ENCODE results near the gene PNLIPRP3.

PNLIPRP3 gene

DNA sequence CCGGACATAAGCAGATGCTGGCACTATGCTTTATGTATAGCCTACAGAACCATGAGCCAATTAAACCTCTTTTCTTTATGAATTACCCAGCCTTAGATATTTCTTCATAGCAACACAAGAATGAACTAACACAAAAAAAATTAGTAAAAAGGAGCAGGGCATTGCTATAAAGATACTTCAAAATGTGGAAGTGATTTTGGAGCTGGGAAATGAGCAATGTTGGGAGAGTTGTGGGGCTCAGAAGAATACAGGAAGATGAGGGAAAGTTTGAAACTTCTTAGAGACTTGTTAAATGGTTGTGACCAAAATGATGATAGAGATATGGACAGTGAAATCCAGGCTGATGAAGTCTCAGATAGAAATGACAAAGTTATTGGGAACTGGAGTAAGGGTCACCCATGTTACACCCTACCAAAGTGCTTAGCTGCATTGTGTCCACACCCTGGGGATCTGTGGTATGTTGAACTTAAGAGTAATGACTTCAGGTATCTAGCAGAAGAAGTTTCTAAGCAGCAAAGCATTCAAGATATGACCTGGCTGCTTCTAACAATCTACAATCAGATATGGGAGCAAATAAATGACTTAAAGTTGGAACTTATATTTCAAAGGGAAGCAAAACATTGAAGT is 24.2 kb downstream of the PNLIPRP3 start:
- DNase-seq (ENCODE audit: low read depth in 2 of 2), result no peak

GRCh38 chr10:116452338-116452720 is 24.7 kb downstream of the PNLIPRP3 start:
- no peak for DNase-seq (ENCODE audit: low read depth in 2 of 2)

DNA sequence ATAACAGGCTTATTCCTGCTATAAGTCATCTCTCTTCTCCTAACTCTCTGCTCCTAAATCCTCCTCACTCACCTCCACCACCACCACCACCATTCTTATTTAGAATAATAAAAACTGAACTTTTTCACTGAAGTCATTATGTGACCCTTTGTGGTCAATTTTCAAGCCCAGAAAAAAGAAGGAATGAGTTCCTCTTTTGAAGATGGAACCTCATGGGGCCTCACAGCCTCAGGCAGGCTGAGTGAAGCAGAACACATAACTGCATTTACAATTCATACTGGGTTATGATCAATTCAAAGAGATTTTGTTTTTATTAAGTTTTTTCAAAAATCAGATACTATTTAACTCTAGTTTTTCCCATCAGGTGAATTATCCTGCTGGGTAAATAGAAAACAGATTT is 29.8 kb downstream of the PNLIPRP3 start:
- DNase-seq (ENCODE audit: low read depth in 2 of 2), result no peak

- DNase-seq (ENCODE audit: low read depth in 2 of 2), result no peak
These were observed 32.6 kb downstream of the PNLIPRP3 start for GRCh38 chr10:116460219-116460618.

- DNase-seq (ENCODE audit: low read depth in 2 of 2), result no peak
These were observed 34.0 kb downstream of the PNLIPRP3 start for GRCh38 chr10:116461680-116462079.

DNA sequence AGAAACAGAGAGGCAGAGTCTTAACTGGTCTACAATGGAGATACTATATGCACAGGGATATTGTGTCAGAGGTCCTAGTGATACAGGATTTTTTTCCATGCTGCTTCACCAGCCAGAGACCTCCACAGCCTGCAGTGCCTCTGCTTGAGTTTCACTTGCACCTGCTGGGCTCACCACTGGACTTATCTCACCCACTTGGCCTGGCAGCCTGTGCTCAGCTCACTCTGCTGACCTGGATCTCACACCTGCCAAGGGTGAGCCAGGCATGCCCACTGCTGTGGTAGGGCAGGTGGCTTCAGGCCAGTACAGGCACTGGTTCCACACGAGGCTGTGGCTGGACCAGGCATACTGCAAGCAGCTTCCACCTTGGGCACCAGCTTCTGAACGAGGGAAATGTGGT is 36.6 kb downstream of the PNLIPRP3 start:
- no peak for DNase-seq (ENCODE audit: low read depth in 2 of 2)

- DNase-seq (ENCODE audit: low read depth in 2 of 2), result no peak
These were observed 37.9 kb downstream of the PNLIPRP3 start for GRCh38 chr10:116465546-116465945.

DNA sequence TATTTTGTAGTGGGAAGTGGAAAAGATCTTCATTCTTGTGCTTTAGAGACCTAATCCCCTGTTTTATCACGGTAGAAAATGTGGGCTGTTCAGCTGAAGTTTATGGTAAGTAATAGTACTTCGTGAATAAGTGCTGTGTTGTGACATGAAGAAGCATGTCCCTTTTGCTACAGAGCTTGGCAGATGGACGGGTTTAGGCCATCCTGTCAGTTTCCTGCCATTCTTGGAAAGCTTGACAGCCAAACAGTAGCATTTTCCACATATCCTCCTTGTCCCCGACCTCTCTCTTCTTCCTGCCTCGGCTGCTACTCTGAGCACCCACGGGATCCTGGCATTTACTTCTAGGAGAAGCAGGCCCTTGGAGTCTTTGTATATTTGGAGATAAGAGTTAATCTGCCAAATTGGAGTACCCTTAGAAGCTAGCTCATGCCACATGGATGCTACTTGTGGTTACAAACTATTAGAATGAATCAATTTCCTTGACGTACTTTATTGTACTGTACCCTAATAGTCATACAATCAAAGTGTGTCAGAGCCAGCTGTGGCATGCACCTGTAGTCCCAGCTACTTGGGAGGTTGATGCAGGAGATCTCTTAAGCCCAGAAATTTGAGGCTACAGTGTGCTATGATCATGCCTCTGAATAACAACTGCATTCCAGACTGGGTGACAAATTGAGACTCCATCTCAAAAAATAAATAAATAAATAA is 39.2 kb downstream of the PNLIPRP3 start:
- no peak for DNase-seq (ENCODE audit: low read depth in 2 of 2)

DNA sequence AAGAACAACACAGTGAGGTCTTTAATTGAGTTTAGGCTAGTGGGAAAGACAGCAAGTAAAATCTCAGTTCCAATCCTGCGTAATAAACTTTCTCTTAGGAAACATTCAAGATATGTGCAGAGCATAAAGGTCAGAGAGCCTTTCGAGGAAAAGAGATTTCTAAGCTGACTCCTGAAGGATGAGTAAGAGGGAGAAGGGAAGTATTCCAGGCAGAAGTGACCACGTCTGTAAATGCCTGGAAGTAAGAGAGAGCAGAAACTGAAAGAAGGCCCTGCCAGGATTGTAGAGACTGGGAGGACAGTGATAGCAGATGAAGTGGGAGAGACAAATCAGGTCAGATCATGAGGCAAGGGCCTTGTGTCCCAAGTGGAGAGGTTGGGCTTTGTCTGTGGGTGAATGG is 41.8 kb downstream of the PNLIPRP3 start:
- DNase-seq (ENCODE audit: low read depth in 2 of 2), result no peak

DNA sequence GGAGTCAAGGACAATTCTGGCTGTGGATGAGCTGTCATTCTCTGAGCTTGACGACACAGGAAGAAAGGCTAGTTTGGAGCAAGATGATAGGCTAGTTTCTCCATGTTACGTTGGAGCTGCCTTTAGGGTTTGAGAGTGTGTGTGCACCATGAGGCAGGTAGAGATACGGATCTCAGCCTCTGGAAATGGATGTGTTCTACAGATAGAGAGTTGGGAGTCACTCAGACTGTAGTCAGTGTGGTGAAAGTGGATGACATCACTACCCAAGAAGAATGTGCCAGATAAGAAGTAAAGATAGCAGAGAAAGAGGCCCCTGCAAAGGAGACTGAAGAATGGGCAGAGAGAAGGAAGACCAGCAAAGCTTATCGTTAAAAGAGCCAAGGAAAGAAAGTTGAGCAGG is 42.4 kb downstream of the PNLIPRP3 start:
- DNase-seq (ENCODE audit: low read depth in 2 of 2), result no peak

- no peak for DNase-seq (ENCODE audit: low read depth in 2 of 2)
These were observed 43.2 kb downstream of the PNLIPRP3 start for GRCh38 chr10:116470768-116471415.

GRCh38 chr10:116472891-116473290 is 45.2 kb downstream of the PNLIPRP3 start:
- DNase-seq (ENCODE audit: low read depth in 2 of 2), result no peak

GRCh38 chr10:116475866-116476265 is 48.2 kb downstream of the PNLIPRP3 start:
- DNase-seq (ENCODE audit: low read depth in 2 of 2), result no peak

DNA sequence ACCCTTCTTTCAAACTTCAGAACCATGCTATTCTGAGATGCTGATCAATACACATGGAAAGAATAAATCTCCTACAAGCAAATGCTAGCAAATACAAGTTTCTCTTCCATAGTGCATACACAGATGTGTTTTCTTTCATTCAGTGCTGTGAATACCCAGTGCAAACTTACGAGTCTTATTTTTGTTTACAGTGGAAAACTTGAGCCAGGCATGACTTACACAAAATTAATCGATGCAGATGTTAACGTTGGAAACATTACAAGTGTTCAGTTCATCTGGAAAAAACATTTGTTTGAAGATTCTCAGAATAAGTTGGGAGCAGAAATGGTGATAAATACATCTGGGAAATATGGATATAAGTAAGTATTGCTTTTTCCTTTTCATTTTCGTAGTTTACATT is 48.8 kb downstream of the PNLIPRP3 start:
- no peak for DNase-seq (ENCODE audit: low read depth in 2 of 2)

DNA sequence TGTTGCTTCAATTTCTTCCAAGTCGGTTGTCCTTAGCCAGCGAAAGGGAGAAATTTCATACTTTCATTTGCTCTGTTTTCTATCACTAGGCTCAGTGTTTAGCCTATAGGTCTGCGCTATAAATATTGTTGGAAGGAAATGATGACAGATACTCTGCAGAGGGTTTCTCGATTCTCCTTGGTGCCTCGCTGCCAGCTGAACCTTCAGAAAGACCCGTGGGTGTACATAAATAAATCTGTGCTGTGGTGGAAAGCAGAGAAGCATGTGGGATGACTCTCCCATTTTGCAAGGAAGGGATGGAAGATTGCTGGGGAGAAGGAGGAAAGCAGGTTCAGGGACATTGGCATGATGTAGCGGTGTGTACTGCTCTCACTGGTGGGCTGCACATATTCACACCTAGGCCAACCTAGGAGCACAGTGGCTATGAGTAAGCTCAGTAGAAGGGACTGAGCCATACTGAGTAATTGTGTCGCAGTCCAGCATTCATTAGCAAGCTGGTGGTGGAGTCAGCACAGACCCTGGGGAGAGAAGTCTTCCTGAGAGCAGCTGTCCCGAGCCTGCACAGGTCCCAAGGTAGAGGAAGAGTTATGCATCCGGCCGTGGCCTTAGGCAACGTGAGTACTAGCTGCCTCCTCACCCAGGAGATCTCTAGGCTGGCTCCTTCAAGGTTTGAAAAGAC is 50.5 kb downstream of the PNLIPRP3 start:
- DNase-seq (ENCODE audit: low read depth in 2 of 2), result no peak

DNA sequence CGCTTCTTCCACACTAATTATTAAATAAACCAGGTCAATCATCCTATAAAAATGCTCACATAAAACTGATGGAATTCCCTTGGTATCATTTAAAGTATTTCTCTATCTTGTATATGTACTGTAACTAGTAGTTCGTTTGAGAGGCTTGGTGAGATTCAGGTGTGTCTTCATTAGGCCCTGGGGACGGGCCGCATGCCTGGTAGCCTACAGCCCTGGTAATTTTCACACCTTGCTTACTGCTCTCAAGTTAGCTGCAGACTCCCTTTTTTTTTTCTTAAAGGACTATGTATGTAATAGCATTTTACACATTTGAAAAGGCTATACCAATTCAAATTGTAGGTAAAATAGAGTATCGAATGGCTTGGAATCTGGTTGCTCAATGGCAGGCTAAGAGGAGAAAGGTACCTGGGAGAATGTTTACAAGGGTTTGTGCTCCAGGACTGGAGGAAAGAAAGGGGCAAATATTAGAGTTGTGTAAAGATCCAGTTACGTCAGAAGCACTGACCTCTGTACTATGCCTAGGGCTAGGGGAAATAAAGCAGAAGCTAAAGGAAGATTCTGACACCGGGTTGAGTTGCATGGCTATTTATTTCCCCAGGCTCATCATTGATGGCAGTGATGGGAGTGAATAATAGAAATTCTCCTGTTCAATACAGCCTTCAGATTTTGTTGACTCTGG is 59.3 kb downstream of the PNLIPRP3 start:
- no peak for DNase-seq (ENCODE audit: low read depth in 2 of 2)

DNA sequence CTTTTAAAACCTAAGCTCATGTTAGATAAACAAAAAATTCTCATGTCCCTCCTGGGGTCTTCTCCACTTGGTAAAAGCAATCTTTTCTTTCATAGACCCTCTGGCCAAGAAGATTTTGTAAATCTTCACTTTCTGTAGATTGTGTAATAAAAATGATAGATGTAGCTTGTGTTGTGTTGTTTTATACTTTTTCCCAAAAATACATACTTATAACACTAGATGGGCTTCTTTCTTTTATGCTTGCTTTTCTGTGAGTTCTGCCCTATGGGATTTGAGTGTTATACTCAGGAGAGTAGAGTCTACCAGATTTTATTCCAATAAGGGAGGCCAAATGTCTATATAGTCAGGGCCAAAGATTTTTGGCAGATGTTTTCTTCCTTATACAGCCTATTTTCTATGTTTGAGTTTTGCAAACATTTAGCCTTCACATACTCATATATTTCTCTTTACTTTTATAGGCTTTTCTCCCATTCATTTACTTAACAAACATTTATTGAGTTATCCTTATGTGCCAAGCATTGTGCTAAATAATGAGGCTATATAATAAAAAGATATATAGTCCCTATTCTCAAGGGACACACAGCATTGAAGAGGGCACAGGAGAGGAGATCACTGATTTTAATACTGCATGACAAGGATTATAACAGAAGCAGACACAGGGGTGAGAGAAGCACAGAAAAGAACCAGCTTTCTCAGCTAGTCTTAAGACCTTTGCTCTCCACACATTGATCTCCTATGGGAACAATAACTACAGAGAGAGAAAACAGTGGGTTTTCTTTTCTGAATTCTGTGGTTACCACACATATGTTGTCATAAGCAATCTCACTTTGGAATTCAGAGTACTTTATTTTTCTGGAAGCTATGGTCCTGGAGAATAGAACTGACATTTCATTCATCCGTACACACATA is 60.1 kb downstream of the PNLIPRP3 start:
- no peak for DNase-seq (ENCODE audit: low read depth in 2 of 2)

DNA sequence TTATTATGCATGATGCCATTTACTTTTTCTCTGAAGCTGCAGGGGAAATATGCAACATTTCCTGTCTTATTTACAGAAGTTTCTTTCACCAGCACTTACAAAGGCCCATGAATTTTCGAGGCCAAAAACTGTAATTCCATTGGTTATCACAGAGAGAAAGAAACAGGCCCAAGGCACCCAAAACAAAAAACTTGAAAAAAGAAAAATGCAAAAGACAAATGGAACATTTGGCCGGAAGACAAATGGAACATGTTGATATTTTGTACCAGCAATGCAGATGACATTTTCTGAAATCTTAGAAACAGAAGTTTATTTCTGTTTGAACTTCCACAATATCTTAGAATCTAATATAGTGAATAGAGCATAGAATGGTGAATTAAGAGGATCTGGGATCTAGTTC is 61.8 kb downstream of the PNLIPRP3 start:
- DNase-seq (ENCODE audit: low read depth in 2 of 2), result no peak

DNA sequence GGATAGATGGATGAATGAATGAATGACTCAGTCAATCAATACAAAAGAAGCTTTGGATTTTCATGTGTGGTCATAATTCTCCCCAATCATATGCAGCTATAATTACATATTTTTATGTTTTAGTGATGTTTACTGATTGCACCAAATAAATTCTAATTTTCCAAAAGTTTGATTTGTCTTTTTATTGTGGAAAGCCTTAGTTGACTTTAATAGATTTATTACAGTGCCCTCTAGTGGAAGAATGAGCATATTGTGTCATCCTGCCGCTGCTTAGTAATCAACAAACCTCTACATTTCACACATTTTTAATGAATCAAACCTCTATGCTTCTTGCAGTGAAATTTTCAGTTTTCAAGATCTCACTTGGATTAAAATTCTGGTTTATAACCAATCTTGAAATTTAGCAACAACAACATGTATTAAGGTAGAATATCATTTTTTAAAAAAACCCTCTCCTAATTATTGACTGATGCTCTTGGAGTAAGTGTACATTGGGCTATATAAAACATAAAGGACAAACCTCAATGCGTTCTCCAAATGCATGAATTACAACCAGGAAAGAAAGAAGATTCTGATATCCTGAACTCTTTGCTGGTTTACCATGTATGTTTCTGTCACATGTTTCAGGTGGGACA is 62.5 kb downstream of the PNLIPRP3 start:
- no peak for DNase-seq (ENCODE audit: low read depth in 2 of 2)

- DNase-seq (ENCODE audit: low read depth in 2 of 2), result no peak
These were observed 77.1 kb downstream of the PNLIPRP3 start for GRCh38 chr10:116504786-116505185.

DNA sequence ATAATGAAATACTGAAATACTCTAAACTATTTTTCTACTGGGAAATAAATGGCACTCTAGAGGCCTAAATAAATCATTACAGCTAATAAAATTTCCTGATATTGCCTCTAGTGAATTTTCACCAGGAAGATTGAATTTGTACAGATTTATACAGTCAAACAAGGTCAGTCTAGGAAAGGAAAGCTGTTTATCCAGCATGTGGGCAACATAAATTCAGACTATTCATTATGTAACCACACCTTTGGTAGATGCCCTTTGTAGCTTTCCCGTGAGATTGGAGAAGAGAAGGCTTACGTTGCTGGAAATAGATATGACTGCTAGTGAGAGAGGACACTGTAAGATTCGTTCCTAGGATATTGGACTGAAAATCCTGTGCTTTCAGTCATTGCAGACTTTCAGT is 82.9 kb downstream of the PNLIPRP3 start:
- DNase-seq (ENCODE audit: low read depth in 2 of 2), result no peak
